D721Med (cell line): ENCODE data around the gene MTG2.

Experiments
- DNase-seq: peaks from one replicate; pipeline ENCODE4 v3.0.0; 2011; ENCODE audit warnings: low spot score; ENCODE audit not compliant: insufficient read length
- FAIRE-seq: peaks from 2 replicates; lab custom pipeline; 2011; peaks lifted over from hg19 to GRCh38; lab: Jason Lieb, UNC
- TF ChIP-seq, protein P1 (sequence below): IDR thresholded peaks from 2 replicates; pipeline ENCODE4 v1.5.1; 2012; ENCODE audit warnings: mild to moderate bottlenecking, control low read depth; ENCODE audit not compliant: insufficient read depth; ENCODE audit errors: missing control alignments

The MTG2 gene

DNA sequence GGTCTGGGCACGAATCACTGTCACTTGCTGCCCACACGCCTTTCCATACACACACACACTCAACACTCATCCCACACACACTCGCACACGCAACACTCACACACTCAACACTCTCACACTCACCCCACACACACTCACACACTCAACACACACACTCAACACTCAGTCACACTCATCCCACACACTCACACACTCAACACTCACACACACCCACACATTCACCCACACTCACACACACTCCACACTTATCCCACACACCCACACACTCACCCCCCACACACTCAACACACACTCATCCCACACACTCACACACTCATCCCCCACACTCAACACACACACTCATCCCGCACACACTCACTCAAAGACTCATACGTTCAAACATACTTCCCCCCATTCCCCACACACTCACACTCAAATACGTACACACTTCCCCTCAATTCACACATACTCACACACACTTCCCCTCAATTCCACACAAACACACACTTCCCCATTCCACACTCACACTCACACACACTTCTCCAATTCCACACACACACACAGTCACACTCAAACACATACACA, 46.2 kb downstream of the MTG2 start:
- DNase-seq (no peak), FAIRE-seq (no peak)
- TF ChIP-seq, protein P1, sequence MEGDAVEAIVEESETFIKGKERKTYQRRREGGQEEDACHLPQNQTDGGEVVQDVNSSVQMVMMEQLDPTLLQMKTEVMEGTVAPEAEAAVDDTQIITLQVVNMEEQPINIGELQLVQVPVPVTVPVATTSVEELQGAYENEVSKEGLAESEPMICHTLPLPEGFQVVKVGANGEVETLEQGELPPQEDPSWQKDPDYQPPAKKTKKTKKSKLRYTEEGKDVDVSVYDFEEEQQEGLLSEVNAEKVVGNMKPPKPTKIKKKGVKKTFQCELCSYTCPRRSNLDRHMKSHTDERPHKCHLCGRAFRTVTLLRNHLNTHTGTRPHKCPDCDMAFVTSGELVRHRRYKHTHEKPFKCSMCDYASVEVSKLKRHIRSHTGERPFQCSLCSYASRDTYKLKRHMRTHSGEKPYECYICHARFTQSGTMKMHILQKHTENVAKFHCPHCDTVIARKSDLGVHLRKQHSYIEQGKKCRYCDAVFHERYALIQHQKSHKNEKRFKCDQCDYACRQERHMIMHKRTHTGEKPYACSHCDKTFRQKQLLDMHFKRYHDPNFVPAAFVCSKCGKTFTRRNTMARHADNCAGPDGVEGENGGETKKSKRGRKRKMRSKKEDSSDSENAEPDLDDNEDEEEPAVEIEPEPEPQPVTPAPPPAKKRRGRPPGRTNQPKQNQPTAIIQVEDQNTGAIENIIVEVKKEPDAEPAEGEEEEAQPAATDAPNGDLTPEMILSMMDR = no peak

DNA sequence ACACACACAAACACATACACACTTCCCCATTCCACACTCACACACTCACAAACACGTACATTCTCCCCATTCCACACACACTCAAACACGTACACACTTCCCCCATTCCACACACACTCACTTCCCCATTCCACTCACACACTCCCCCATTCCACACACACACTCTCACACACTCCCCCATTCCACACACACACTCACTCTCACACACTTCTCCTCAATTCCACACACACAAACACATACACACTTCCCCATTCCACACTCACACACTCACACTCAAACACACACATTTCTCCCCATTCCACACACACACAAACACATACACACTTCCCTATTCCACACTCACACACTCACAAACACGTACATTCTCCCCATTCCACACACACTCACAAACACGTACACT, 46.8 kb downstream of the MTG2 start:
- DNase-seq = no peak
- no peak for FAIRE-seq
- TF ChIP-seq, protein P1 = no peak

DNA sequence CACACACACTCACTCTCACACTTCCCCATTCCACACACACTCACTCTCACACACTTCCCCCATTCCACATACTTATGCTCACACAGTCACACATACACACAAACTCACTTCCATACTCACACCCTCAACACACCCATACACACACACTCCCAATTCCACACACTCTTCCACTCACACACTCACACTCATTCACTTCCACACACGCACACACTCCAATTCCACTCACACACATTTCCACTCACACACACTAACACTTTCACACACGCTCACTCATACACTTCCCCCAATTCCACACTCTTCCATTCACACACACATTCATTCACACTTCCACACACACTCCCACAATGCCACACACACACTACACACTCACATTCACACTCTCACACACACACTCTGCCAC, 47.4 kb downstream of the MTG2 start:
- DNase-seq = no peak
- no peak for FAIRE-seq
- TF ChIP-seq, protein P1 = no peak

DNA sequence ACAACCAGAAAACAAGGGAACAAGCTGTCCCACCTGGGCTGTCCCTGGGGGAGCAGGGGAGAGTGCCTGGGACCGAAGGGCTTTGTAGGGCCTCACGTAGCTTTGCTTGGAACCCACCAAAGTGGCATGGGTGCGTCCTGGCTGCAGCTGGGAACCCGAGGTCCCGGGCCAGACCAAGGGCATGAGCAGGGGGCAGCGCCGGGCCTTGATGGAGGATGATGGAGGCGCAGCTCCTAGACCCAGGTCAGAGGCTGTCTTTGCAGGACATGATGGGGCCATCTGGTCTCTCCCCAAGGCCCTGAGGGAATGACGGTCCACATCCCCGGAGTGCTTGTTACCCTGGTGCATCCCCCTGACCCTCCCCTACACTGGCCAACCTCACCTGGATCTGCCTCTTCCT, 47.9 kb downstream of the MTG2 start:
- FAIRE-seq = no peak
- no peak for DNase-seq
- TF ChIP-seq, protein P1 = no peak

DNA sequence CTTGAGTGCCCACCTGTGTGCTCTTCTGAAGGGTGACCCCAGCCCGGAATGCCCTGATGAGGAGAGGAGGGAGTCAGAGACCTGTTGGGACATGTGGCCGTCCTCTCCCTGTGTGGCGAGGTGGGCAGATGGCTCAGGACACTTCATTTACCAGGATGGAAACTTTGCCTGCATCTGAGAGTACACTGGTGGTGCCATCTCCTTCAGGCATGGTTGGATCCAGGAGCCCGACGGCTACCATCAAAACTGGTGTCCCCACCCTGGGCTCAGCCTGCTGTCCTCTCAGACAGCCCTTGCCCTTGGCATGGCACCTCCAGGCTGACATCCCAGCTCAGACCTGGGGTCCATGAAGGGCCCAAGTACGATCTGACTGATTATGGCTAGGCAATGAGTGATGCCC, 48.5 kb downstream of the MTG2 start:
- FAIRE-seq (no peak), DNase-seq (no peak)

DNA sequence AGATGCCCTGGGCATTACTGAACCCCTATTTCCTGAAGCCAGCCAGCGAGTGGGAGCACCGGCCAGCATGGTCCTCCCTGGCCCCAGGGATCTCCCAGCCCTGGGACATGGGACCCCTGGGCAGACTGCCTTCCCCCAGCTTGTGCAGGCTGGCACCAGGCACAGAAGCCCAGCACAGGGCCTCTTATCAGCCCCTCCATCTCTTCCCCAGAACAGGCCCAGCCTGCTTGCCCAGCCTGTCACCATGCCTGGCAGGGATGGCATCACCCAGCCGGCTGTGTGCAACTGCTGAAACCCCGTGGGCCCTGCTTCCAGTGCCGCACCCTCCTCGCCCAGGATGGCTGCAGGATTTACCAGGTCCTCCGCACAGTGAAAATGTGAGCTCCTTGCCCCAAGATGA, 49.4 kb downstream of the MTG2 start:
- TF ChIP-seq, protein P1 = no peak
- DNase-seq (no peak), FAIRE-seq (no peak)

More for the DNA sequence above, 48.5 kb downstream of the MTG2 start:
- TF ChIP-seq, protein P1 = no peak

DNA sequence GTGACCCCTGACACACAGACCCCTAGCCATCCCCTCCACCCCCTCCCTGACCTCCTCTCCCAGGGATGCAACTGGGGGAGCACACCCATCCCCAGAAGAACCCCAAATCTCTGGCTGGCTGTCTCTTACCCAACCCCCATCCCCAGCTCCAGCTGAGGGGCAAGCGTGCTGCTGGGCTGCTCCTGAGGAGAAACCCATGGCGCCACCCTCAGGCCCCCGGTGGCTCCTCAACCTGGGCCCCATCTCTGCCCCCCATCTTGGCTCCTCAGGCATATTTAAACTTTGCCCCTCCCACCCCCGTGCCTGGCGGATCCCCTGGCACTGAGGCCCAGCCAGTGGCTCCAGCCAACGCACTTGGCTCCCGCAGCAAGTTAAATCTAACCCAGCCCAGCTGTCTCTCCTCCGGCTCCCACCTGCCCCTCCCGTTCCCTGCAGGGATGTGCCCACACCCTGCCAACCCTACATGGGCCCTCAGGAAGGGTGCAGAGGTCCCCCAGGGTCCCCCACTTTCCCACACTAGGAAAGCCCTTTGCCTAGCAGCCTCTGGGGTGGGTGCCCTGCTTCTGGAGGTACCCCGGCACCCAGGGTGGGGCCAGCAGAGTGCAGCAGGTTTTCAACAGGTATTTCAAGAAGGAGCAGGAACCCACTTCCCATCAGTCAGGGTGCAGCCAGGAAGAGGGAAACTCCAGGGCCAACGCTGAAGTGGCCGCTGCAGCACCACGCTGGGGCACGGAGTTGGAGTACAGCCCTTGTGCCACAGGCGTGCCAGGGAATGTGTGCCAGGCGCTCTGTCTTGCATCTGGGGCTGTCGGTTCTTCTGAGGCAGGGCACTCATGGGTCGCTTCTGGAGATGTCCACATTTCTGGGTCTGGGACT, 50.2 kb downstream of the MTG2 start:
- TF ChIP-seq, protein P1 = no peak
- DNase-seq (no peak), FAIRE-seq (no peak)
